HepG2 (cell line): ENCODE measurements around the gene DTX4. TPM values are rescaled to one million over a fixed set of nuclear protein-coding genes. Genes with fewer than 3 reads are reported as not detected.

Experiments used
- ATAC-seq: fragments of 200-7000 bp; cut with Tn5 transposase; 3 replicates; pipeline ENCODE4 v1.9.1; 2020; ENCODE audit warnings: mild to moderate bottlenecking, moderate library complexity
- BruUV-seq: library from RNA; stranded (reverse); fragments of 400-500 nt; replicated peaks from 2 replicates; lab custom pipeline; 2021; lab: Mats Ljungman, UMichigan
- CTCF ChIA-PET: fragments of 300-600 bp; formaldehyde crosslinking; extraction: SDS; loops from one replicate; lab custom pipeline; 2021; ENCODE audit warnings: low total read pairs, inconsistent platforms, low intra/inter-chr PET ratio; lab: Yijun Ruan, JAX
- POLR2A ChIA-PET: fragments of 350-600 bp; sonication (Branson Sonifier 250); formaldehyde crosslinking; loops from one replicate; lab custom pipeline; 2020; ENCODE audit warnings: antibody characterized with exemption, inconsistent platforms; lab: Yijun Ruan, JAX
- DNase-seq: peaks from one replicate; pipeline ENCODE4 v3.0.0-alpha.2; 2015; ENCODE audit warnings: low spot score
- FAIRE-seq: peaks from 3 replicates; lab custom pipeline; 2011; peaks lifted over from hg19 to GRCh38; lab: Jason Lieb, UNC
- H2AFZ ChIP-seq: one replicate; pipeline ENCODE4 v1.6.1; 2011; ENCODE audit warnings: low read length, inconsistent platforms
- H3K27ac ChIP-seq: fragments of 300-600 bp; 3 replicates; pipeline ENCODE4 v1.8.0; 2011; ENCODE audit warnings: mixed run types, mild to moderate bottlenecking, mixed read lengths, low read length, inconsistent platforms; ENCODE audit not compliant: insufficient read depth; ENCODE audit errors: extremely low read length
- H3K27me3 ChIP-seq, 2 experiments: fragments of 200-600 bp in 1 of 2; 2 replicates in 1 of 2; 3 replicates in 1 of 2; pipeline versions ENCODE4 v1.6.0 to v1.8.0; 2011; ENCODE audit warnings: low read length in 2 of 2, mild to moderate bottlenecking in 2 of 2, moderate library complexity in 2 of 2, inconsistent platforms in 1 of 2; ENCODE audit not compliant: insufficient read depth in 2 of 2, control insufficient read depth in 1 of 2
- H3K36me3 ChIP-seq, 2 experiments: fragments of 200-600 bp in 1 of 2; replicated peaks in 1 of 2; 2 replicates in 1 of 2; 3 replicates in 1 of 2; pipeline versions ENCODE4 v1.5.1 to v1.8.0; 2011; ENCODE audit warnings: low read length in 2 of 2, inconsistent platforms in 1 of 2; ENCODE audit not compliant: insufficient read depth in 2 of 2, control insufficient read depth in 1 of 2
- H3K4me1 ChIP-seq: 2 replicates; pipeline ENCODE4 v1.5.1; 2012; ENCODE audit warnings: low read length, inconsistent platforms; ENCODE audit not compliant: insufficient read depth
- H3K4me2 ChIP-seq: 2 replicates; pipeline ENCODE4 v1.6.0; 2011; ENCODE audit warnings: low read depth, low read length, inconsistent platforms
- H3K4me3 ChIP-seq, 3 experiments: fragments of 200-600 bp in 1 of 3; sonication (generic), shearing (Covaris generic) in 1 of 3; replicated peaks in 1 of 3; 2 replicates each; pipeline ENCODE4 v1.5.1; 2011 to 2016; ENCODE audit warnings: low read length in 3 of 3, inconsistent platforms in 2 of 3, low read depth in 2 of 3, mild to moderate bottlenecking in 2 of 3, control low read depth in 1 of 3, mixed read lengths in 1 of 3; ENCODE audit not compliant: insufficient read depth in 1 of 3
- H3K79me2 ChIP-seq: one replicate; pipeline ENCODE4 v1.6.1; 2011; ENCODE audit warnings: low read length, inconsistent platforms; ENCODE audit not compliant: insufficient read depth
- H3K9ac ChIP-seq: 2 replicates; pipeline ENCODE4 v1.6.0; 2011; ENCODE audit warnings: mild to moderate bottlenecking, low read depth, low read length, inconsistent platforms; ENCODE audit not compliant: insufficient read depth
- H3K9me3 ChIP-seq: 2 replicates; pipeline ENCODE4 v1.5.1; 2012; ENCODE audit warnings: mild to moderate bottlenecking, low read length
- H4K20me1 ChIP-seq: 2 replicates; pipeline ENCODE4 v1.6.0; 2011; ENCODE audit warnings: inconsistent platforms, mild to moderate bottlenecking, low read length, moderate library complexity; ENCODE audit not compliant: insufficient read depth
- CEBPB ChIP-seq: IDR thresholded peaks from 2 replicates; pipeline ENCODE4 v1.6.1; 2011; ENCODE audit warnings: low read depth, low read length, improper control_type of control experiment, borderline replicate concordance
- DMTF1 ChIP-seq: sonication (generic); formaldehyde crosslinking; IDR thresholded peaks from 2 replicates; pipeline ENCODE4 v1.4.0; 2020; ENCODE audit warnings: mild to moderate bottlenecking, missing genetic modification reagents
- GLI4 ChIP-seq: sonication (generic); formaldehyde crosslinking; IDR thresholded peaks from 2 replicates; pipeline ENCODE4 v1.5.1; 2020; ENCODE audit warnings: missing genetic modification reagents, mild to moderate bottlenecking, moderate library complexity, borderline replicate concordance
- HNF4A ChIP-seq: sonication (generic); formaldehyde crosslinking; IDR thresholded peaks from 2 replicates; pipeline ENCODE4 v1.4.0; 2020; ENCODE audit warnings: missing genetic modification reagents
- PRPF4 ChIP-seq: fragments of 200-400 bp; formaldehyde crosslinking; IDR thresholded peaks from 2 replicates; pipeline ENCODE4 v1.6.1; 2016; ENCODE audit warnings: low read length, low read depth; ENCODE audit not compliant: poor library complexity, severe bottlenecking
- THAP8 ChIP-seq: sonication (generic); formaldehyde crosslinking; IDR thresholded peaks from 2 replicates; pipeline ENCODE4 v1.5.1; 2020; ENCODE audit warnings: missing genetic modification reagents, mild to moderate bottlenecking, borderline replicate concordance
- WGBS: methylation state at CpG from one replicate; pipeline ENCODE4 v1.1.6; 2017; ENCODE audit warnings: low lambda C conversion rate; 5-methylcytosine and 5-hydroxymethylcytosine counted together
- in situ Hi-C: cut with HindIII; loops from 2 replicates; pipeline ENCODE4 v1.10.0; 2017; ENCODE audit warnings: low pct_unique_long_range_greater_than_20kb; ENCODE audit not compliant: extremely low pct_ligation_motif_present
- intact Hi-C: fragments of 100-400 bp; cut with micrococcal nuclease; formaldehyde crosslinking; loops from one replicate; pipeline ENCODE4 v1.10.0; 2022; ENCODE audit not compliant: unreplicated experiment
- polyA plus RNA-seq, 8 experiments: library from polyadenylated mRNA; depleted of rRNA in 3 of 8; stranded (reverse) in 7 of 8; unstranded in 1 of 8; fragments of >200 nt; fragmentation: Illumina TruSeq in 4 of 8; extraction: Trizol in 4 of 8; gene quantifications; 2 replicates each; pipeline versions ENCODE4 v1.2.1 to v1.2.3, GENCODE V29; 2011 to 2016; ENCODE audit warnings: low read depth in 4 of 8, missing spikeins in 1 of 8, mixed read lengths in 1 of 8; ENCODE audit not compliant: insufficient read depth in 1 of 8
- total RNA-seq, 5 experiments: library from RNA; depleted of rRNA; stranded (reverse); fragments of >200 nt; fragmentation: Illumina TruSeq; extraction: Trizol; gene quantifications; 2 replicates each; pipeline ENCODE4 v1.2.3, GENCODE V29; 2016; ENCODE audit warnings: low read depth in 1 of 5

The DTX4 gene
- total and polyA plus RNA-seq, 2 of the 13 experiments (the other 11 are each of a cell fraction or from before 2014, with no cell fraction given), result 0.67 to 5.6 TPM

- Histone ChIP-seq H3K4me2 (no peak overlapping the region), H2AFZ (no peak overlapping the region), H3K9ac (no peak overlapping the region)
- TF ChIP-seq CEBPB (peak; percentile 72; the same call in 1 of the 2 replicates), GLI4 (no peak), THAP8 (no peak), PRPF4 (no peak), DMTF1 (CRISPR knock-in tag) (no peak), HNF4A (no peak)
- TF ChIP-seq, all 625 proteins: peak for 1
- H4K20me1 ChIP-seq, result no peaks in the 10 kb centered on the region
- H3K4me1 ChIP-seq, result no peaks in the 10 kb centered on the region
- no peaks in the 10 kb centered on the region for H3K36me3 ChIP-seq
- ATAC-seq (no peak), DNase-seq (no peak), FAIRE-seq (no peak)
- WGBS, result 21% methylated on average over 7 of the region's 7 CpGs
- H3K79me2 ChIP-seq, result no peaks in the 10 kb centered on the region
- H3K27me3 ChIP-seq, result no peaks in the 10 kb centered on the region
- H3K27ac ChIP-seq, result no peak overlapping the region
- ChIA-PET CTCF (no interaction called here), POLR2A (no interaction called here)
- in situ Hi-C loops (no loop called here), intact Hi-C loops (no loop called here)
- no peaks in the 10 kb centered on the region for H3K9me3 ChIP-seq
- H3K4me3 ChIP-seq, result no peak overlapping the region
- BruUV-seq, result no TSS peak
Observed at GRCh38 chr11:59249535-59249934, 77.6 kb downstream of the DTX4 start.
